GM21447 (cell line): ENCODE measurements around the gene MED9.

ENCODE experiments used
- ATAC-seq: cut with Tn5 transposase; IDR thresholded peaks from one replicate; pipeline ENCODE4 v1.9.1; 2021; ENCODE audit not compliant: unreplicated experiment

MED9 gene

GRCh38 chr17:17514993-17515933 lies 38.5 kb downstream of the MED9 start:
- ATAC-seq, result no peak

GRCh38 chr17:17515934-17516930 lies 39.4 kb downstream of the MED9 start:
- no peak for ATAC-seq

- no peak for ATAC-seq
These were observed 40.3 kb downstream of the MED9 start for GRCh38 chr17:17516941-17517720.

- no peak for ATAC-seq
These were observed 41.2 kb downstream of the MED9 start for GRCh38 chr17:17518014-17518413.

- no peak for ATAC-seq
These were observed 42.2 kb downstream of the MED9 start for GRCh38 chr17:17518951-17519350.

- no peak for ATAC-seq
These were observed 43.1 kb downstream of the MED9 start for GRCh38 chr17:17519886-17520285.

GRCh38 chr17:17520599-17521232 lies 43.9 kb downstream of the MED9 start:
- no peak for ATAC-seq

- no peak for ATAC-seq
These were observed 46.4 kb downstream of the MED9 start for GRCh38 chr17:17523001-17523730.

- ATAC-seq, result no peak
These were observed 47.1 kb downstream of the MED9 start for GRCh38 chr17:17523731-17524490.

- no peak for ATAC-seq
These were observed 48.5 kb downstream of the MED9 start for GRCh38 chr17:17525311-17525710.

GRCh38 chr17:17525956-17526355 lies 49.2 kb downstream of the MED9 start:
- ATAC-seq, result no peak

GRCh38 chr17:17526369-17526768 lies 49.6 kb downstream of the MED9 start:
- ATAC-seq, result no peak

- no peak for ATAC-seq
These were observed 50.7 kb downstream of the MED9 start for GRCh38 chr17:17527534-17527933.

GRCh38 chr17:17527956-17528500 lies 51.2 kb downstream of the MED9 start:
- no peak for ATAC-seq

GRCh38 chr17:17528696-17529652 lies 52.2 kb downstream of the MED9 start:
- ATAC-seq, result no peak

GRCh38 chr17:17531156-17531555 lies 54.4 kb downstream of the MED9 start:
- no peak for ATAC-seq

- ATAC-seq, result no peak
These were observed 56.2 kb downstream of the MED9 start for GRCh38 chr17:17532991-17533390.
